HuH-7.5 (cell line): ENCODE data around the gene SYNPO2.
"Not testable (repeated sequence)": the region's sequence is repeated elsewhere in the genome, so short reads cannot be mapped to it uniquely, and the experiment has no call there.

Experiments used
- DNase-seq: peaks from one replicate; pipeline ENCODE4 v3.0.0; 2011; ENCODE audit warnings: low spot score

SYNPO2 gene

GRCh38 chr4:119032921-119033685 is 144.4 kb downstream of the SYNPO2 start:
- DNase-seq: no peak

- DNase-seq: no peak
These were observed 145.8 kb downstream of the SYNPO2 start for GRCh38 chr4:119034276-119035008.

- no peak for DNase-seq
These were observed 147.5 kb downstream of the SYNPO2 start for GRCh38 chr4:119035951-119036737.

GRCh38 chr4:119037709-119038108 is 149.1 kb downstream of the SYNPO2 start:
- no peak for DNase-seq

- no peak for DNase-seq
These were observed 149.6 kb downstream of the SYNPO2 start for GRCh38 chr4:119038116-119038841.

GRCh38 chr4:119039160-119039559 is 150.5 kb downstream of the SYNPO2 start:
- no peak for DNase-seq

- no peak for DNase-seq
These were observed 151.1 kb downstream of the SYNPO2 start for GRCh38 chr4:119039779-119040178.

- no peak for DNase-seq
These were observed 151.6 kb downstream of the SYNPO2 start for GRCh38 chr4:119040261-119040660.

GRCh38 chr4:119040694-119041185 is 152.1 kb downstream of the SYNPO2 start:
- no peak for DNase-seq

- DNase-seq: no peak
These were observed 152.7 kb downstream of the SYNPO2 start for GRCh38 chr4:119041396-119041795.

- DNase-seq: peak; percentile 12
These were observed 153.4 kb downstream of the SYNPO2 start for GRCh38 chr4:119041951-119042560.

- no peak for DNase-seq
These were observed 157.6 kb downstream of the SYNPO2 start for GRCh38 chr4:119046263-119046662.

GRCh38 chr4:119047059-119047458 is 158.4 kb downstream of the SYNPO2 start:
- DNase-seq: not testable (repeated sequence)

- DNase-seq: no peak
These were observed 159.8 kb downstream of the SYNPO2 start for GRCh38 chr4:119048446-119048845.

- DNase-seq: no peak
These were observed 160.7 kb downstream of the SYNPO2 start for GRCh38 chr4:119049342-119049741.

- DNase-seq: no peak
These were observed 162.0 kb downstream of the SYNPO2 start for GRCh38 chr4:119050527-119051090.

GRCh38 chr4:119053245-119053644 is 164.6 kb downstream of the SYNPO2 start:
- no peak for DNase-seq

- no peak for DNase-seq
These were observed 165.3 kb downstream of the SYNPO2 start for GRCh38 chr4:119053997-119054396.

- DNase-seq: no peak
These were observed 168.8 kb downstream of the SYNPO2 start for GRCh38 chr4:119057417-119057816.

- no peak for DNase-seq
These were observed 170.6 kb downstream of the SYNPO2 start for GRCh38 chr4:119059221-119059620.

- DNase-seq: not testable (repeated sequence)
These were observed 178.5 kb downstream of the SYNPO2 start for GRCh38 chr4:119067125-119067524.
